GM18507 (cell line): ENCODE results near the gene ME3.
"Not testable (repeated sequence)": the region's sequence is repeated elsewhere in the genome, so short reads cannot be mapped to it uniquely, and the experiment has no call there.

Experiments used
- DNase-seq: peaks from one replicate; pipeline ENCODE4 v3.0.0; 2011; ENCODE audit warnings: low read depth; ENCODE audit not compliant: insufficient read length; ENCODE audit errors: extremely low spot score
- FAIRE-seq: peaks from 2 replicates; lab custom pipeline; 2011; peaks lifted over from hg19 to GRCh38; lab: Jason Lieb, UNC

Gene ME3

GRCh38 chr11:86574493-86575207, 97.8 kb downstream of the ME3 start:
- no peak for DNase-seq
- FAIRE-seq: no peak

GRCh38 chr11:86571273-86571948, 101.0 kb downstream of the ME3 start:
- FAIRE-seq (no peak), DNase-seq (no peak)

- no peak for DNase-seq
- no peak for FAIRE-seq
Measured at GRCh38 chr11:86570451-86570850, 102.0 kb downstream of the ME3 start.

- DNase-seq (no peak), FAIRE-seq (no peak)
Measured at GRCh38 chr11:86570020-86570419, 102.4 kb downstream of the ME3 start.

GRCh38 chr11:86569109-86569508, 103.3 kb downstream of the ME3 start:
- FAIRE-seq (no peak), DNase-seq (no peak)

- DNase-seq (no peak), FAIRE-seq (no peak)
Measured at GRCh38 chr11:86565801-86566312, 106.6 kb downstream of the ME3 start.

- FAIRE-seq: no peak
- no peak for DNase-seq
Measured at GRCh38 chr11:86565388-86565787, 107.0 kb downstream of the ME3 start.

- not testable (repeated sequence) for FAIRE-seq, DNase-seq
Measured at GRCh38 chr11:86562842-86563241, 109.6 kb downstream of the ME3 start.

- DNase-seq: no peak
- FAIRE-seq: no peak
Measured at GRCh38 chr11:86559311-86559945, 113.0 kb downstream of the ME3 start.

GRCh38 chr11:86558841-86559240, 113.6 kb downstream of the ME3 start:
- FAIRE-seq (no peak), DNase-seq (no peak)

GRCh38 chr11:86558207-86558606, 114.2 kb downstream of the ME3 start:
- DNase-seq: no peak
- no peak for FAIRE-seq

GRCh38 chr11:86555866-86556265, 116.5 kb downstream of the ME3 start:
- no peak for FAIRE-seq

GRCh38 chr11:86555401-86555800, 117.0 kb downstream of the ME3 start:
- FAIRE-seq: no peak
- DNase-seq: no peak

More at GRCh38 chr11:86555866-86556265, 116.5 kb downstream of the ME3 start:
- no peak for DNase-seq

- DNase-seq (no peak), FAIRE-seq (no peak)
Measured at GRCh38 chr11:86553265-86553664, 119.2 kb downstream of the ME3 start.

- DNase-seq: no peak
- peak; percentile 29 for FAIRE-seq
Measured at GRCh38 chr11:86551288-86552092, 120.9 kb downstream of the ME3 start.

- DNase-seq (no peak), FAIRE-seq (no peak)
Measured at GRCh38 chr11:86550757-86551156, 121.7 kb downstream of the ME3 start.

GRCh38 chr11:86548271-86548917, 124.0 kb downstream of the ME3 start:
- FAIRE-seq: no peak
- no peak for DNase-seq

GRCh38 chr11:86547727-86548126, 124.7 kb downstream of the ME3 start:
- no peak for DNase-seq
- FAIRE-seq: no peak

GRCh38 chr11:86541299-86541698, 131.1 kb downstream of the ME3 start:
- FAIRE-seq, DNase-seq: not testable (repeated sequence)
